NOMO-1 treated with DMSO at 0.1 percent for 48 hours (cell line): ENCODE data around the gene KLK14.

ENCODE experiments used
- DNase-seq: peaks from one replicate; lab custom pipeline; 2025; ENCODE audit not compliant: unreplicated experiment; lab: John Stamatoyannopoulos, UW

KLK14 gene

GRCh38 chr19:51086153-51086850 lies 3.6 kb upstream of the KLK14 start:
- DNase-seq: no peak

GRCh38 chr19:51084505-51084904 lies 1.8 kb upstream of the KLK14 start:
- DNase-seq: no peak

- no peak for DNase-seq
These were observed 1.1 kb upstream of the KLK14 start for GRCh38 chr19:51083783-51084182.

GRCh38 chr19:51083181-51083580 lies 494 bp upstream of the KLK14 start:
- no peak for DNase-seq

- DNase-seq: no peak
These were observed 1.2 kb downstream of the KLK14 start for GRCh38 chr19:51081476-51081875.

GRCh38 chr19:51079481-51080110 lies 3.1 kb downstream of the KLK14 start:
- DNase-seq: no peak

- no peak for DNase-seq
These were observed 4.0 kb downstream of the KLK14 start for GRCh38 chr19:51078731-51079130.

GRCh38 chr19:51078104-51078503 lies 4.6 kb downstream of the KLK14 start:
- no peak for DNase-seq

GRCh38 chr19:51076631-51077213 lies 6.0 kb downstream of the KLK14 start:
- no peak for DNase-seq

GRCh38 chr19:51075998-51076397 lies 6.7 kb downstream of the KLK14 start:
- DNase-seq: no peak

GRCh38 chr19:51071095-51071405 lies 11.6 kb downstream of the KLK14 start:
- DNase-seq: no peak

GRCh38 chr19:51070334-51071094 lies 12.2 kb downstream of the KLK14 start:
- DNase-seq: no peak

GRCh38 chr19:51066393-51067186 lies 16.1 kb downstream of the KLK14 start:
- DNase-seq: no peak

GRCh38 chr19:51065221-51065960 lies 17.3 kb downstream of the KLK14 start:
- DNase-seq: no peak

GRCh38 chr19:51064534-51065220 lies 18.0 kb downstream of the KLK14 start, which contains the start of gene KLK13:
Gene KLK13, minus strand, starts transcription at chr19:51065092. Its CDS starts 25 bp downstream, at chr19:51065067.
- DNase-seq: peak; percentile 8

GRCh38 chr19:51063664-51064063 lies 19.0 kb downstream of the KLK14 start:
- DNase-seq: no peak

GRCh38 chr19:51060973-51061372 lies 21.7 kb downstream of the KLK14 start:
- DNase-seq: no peak

- no peak for DNase-seq
These were observed 22.4 kb downstream of the KLK14 start for GRCh38 chr19:51060336-51060735.

- no peak for DNase-seq
These were observed 23.0 kb downstream of the KLK14 start for GRCh38 chr19:51059715-51060114.

GRCh38 chr19:51055866-51056265 lies 26.8 kb downstream of the KLK14 start:
- no peak for DNase-seq
